ENCODE measurements around the gene SPON2.

SPON2 gene

GRCh38 chr4:1124818-1125217, 47.6 kb downstream of the SPON2 start:
- TF ChIP-seq POLR2A (IDR thresholded peaks at IDR 0.05; ENCODE audit: low read depth, low read length) (no peak), TAF1 (IDR thresholded peaks at IDR 0.05; ENCODE audit: borderline replicate concordance, low read depth, low read length) (no peak), POLR2AphosphoS5 (IDR thresholded peaks at IDR 0.05; ENCODE audit: low read depth, low read length) (no peak)
- no peak for FAIRE-seq
- DNase-seq (ENCODE audit: insufficient read length): no peak

GRCh38 chr4:1122505-1122904, 49.9 kb downstream of the SPON2 start:
- no peak for TF ChIP-seq POLR2A (IDR thresholded peaks at IDR 0.05; ENCODE audit: low read depth, low read length)
- no peak for TF ChIP-seq POLR2AphosphoS5 (IDR thresholded peaks at IDR 0.05; ENCODE audit: low read depth, low read length)
- TF ChIP-seq TAF1 (IDR thresholded peaks at IDR 0.05; ENCODE audit: borderline replicate concordance, low read depth, low read length): no peak
- DNase-seq (ENCODE audit: insufficient read length): no peak
- no peak for FAIRE-seq

Measured in GM12892 (cell line).